HepG2 (cell line): ENCODE results near the gene GRK5. TPM values are rescaled to one million over a fixed set of nuclear protein-coding genes. Genes with fewer than 3 reads are reported as not detected.

Experiments
- ATAC-seq: fragments of 200-7000 bp; cut with Tn5 transposase; 3 replicates; pipeline ENCODE4 v1.9.1; 2020; ENCODE audit warnings: mild to moderate bottlenecking, moderate library complexity
- BruUV-seq: library from RNA; stranded (reverse); fragments of 400-500 nt; replicated peaks from 2 replicates; lab custom pipeline; 2021; lab: Mats Ljungman, UMichigan
- CTCF ChIA-PET: fragments of 300-600 bp; formaldehyde crosslinking; extraction: SDS; loops from one replicate; lab custom pipeline; 2021; ENCODE audit warnings: low total read pairs, inconsistent platforms, low intra/inter-chr PET ratio; lab: Yijun Ruan, JAX
- POLR2A ChIA-PET: fragments of 350-600 bp; sonication (Branson Sonifier 250); formaldehyde crosslinking; loops from one replicate; lab custom pipeline; 2020; ENCODE audit warnings: antibody characterized with exemption, inconsistent platforms; lab: Yijun Ruan, JAX
- DNase-seq: peaks from one replicate; pipeline ENCODE4 v3.0.0-alpha.2; 2015; ENCODE audit warnings: low spot score
- FAIRE-seq: peaks from 3 replicates; lab custom pipeline; 2011; peaks lifted over from hg19 to GRCh38; lab: Jason Lieb, UNC
- H2AFZ ChIP-seq: one replicate; pipeline ENCODE4 v1.6.1; 2011; ENCODE audit warnings: low read length, inconsistent platforms
- H3K27ac ChIP-seq: fragments of 300-600 bp; 3 replicates; pipeline ENCODE4 v1.8.0; 2011; ENCODE audit warnings: mixed run types, mild to moderate bottlenecking, mixed read lengths, low read length, inconsistent platforms; ENCODE audit not compliant: insufficient read depth; ENCODE audit errors: extremely low read length
- H3K27me3 ChIP-seq, 2 experiments: fragments of 200-600 bp in 1 of 2; 2 replicates in 1 of 2; 3 replicates in 1 of 2; pipeline versions ENCODE4 v1.6.0 to v1.8.0; 2011; ENCODE audit warnings: low read length in 2 of 2, mild to moderate bottlenecking in 2 of 2, moderate library complexity in 2 of 2, inconsistent platforms in 1 of 2; ENCODE audit not compliant: insufficient read depth in 2 of 2, control insufficient read depth in 1 of 2
- H3K36me3 ChIP-seq, 2 experiments: fragments of 200-600 bp in 1 of 2; replicated peaks in 1 of 2; 2 replicates in 1 of 2; 3 replicates in 1 of 2; pipeline versions ENCODE4 v1.5.1 to v1.8.0; 2011; ENCODE audit warnings: low read length in 2 of 2, inconsistent platforms in 1 of 2; ENCODE audit not compliant: insufficient read depth in 2 of 2, control insufficient read depth in 1 of 2
- H3K4me1 ChIP-seq: 2 replicates; pipeline ENCODE4 v1.5.1; 2012; ENCODE audit warnings: low read length, inconsistent platforms; ENCODE audit not compliant: insufficient read depth
- H3K4me2 ChIP-seq: 2 replicates; pipeline ENCODE4 v1.6.0; 2011; ENCODE audit warnings: low read depth, low read length, inconsistent platforms
- H3K4me3 ChIP-seq, 3 experiments: fragments of 200-600 bp in 1 of 3; sonication (generic), shearing (Covaris generic) in 1 of 3; replicated peaks in 1 of 3; 2 replicates each; pipeline ENCODE4 v1.5.1; 2011 to 2016; ENCODE audit warnings: low read length in 3 of 3, inconsistent platforms in 2 of 3, low read depth in 2 of 3, mild to moderate bottlenecking in 2 of 3, control low read depth in 1 of 3, mixed read lengths in 1 of 3; ENCODE audit not compliant: insufficient read depth in 1 of 3
- H3K79me2 ChIP-seq: one replicate; pipeline ENCODE4 v1.6.1; 2011; ENCODE audit warnings: low read length, inconsistent platforms; ENCODE audit not compliant: insufficient read depth
- H3K9ac ChIP-seq: 2 replicates; pipeline ENCODE4 v1.6.0; 2011; ENCODE audit warnings: mild to moderate bottlenecking, low read depth, low read length, inconsistent platforms; ENCODE audit not compliant: insufficient read depth
- H3K9me3 ChIP-seq: 2 replicates; pipeline ENCODE4 v1.5.1; 2012; ENCODE audit warnings: mild to moderate bottlenecking, low read length
- H4K20me1 ChIP-seq: 2 replicates; pipeline ENCODE4 v1.6.0; 2011; ENCODE audit warnings: inconsistent platforms, mild to moderate bottlenecking, low read length, moderate library complexity; ENCODE audit not compliant: insufficient read depth
- MED8 ChIP-seq: sonication (generic); formaldehyde crosslinking; IDR thresholded peaks from 2 replicates; pipeline ENCODE4 v1.8.1; 2023; ENCODE audit warnings: mild to moderate bottlenecking, missing genetic modification reagents; ENCODE audit not compliant: insufficient replicate concordance
- SRF ChIP-seq: IDR thresholded peaks from 2 replicates; pipeline ENCODE4 v1.6.1; 2011; ENCODE audit warnings: mild to moderate bottlenecking, low read depth, low read length, moderate library complexity
- XRCC5 ChIP-seq: fragments of 200-400 bp; formaldehyde crosslinking; optimal IDR thresholded peaks from 2 replicates; pipeline ENCODE3; 2017; ENCODE audit warnings: mild to moderate bottlenecking, low read length
- WGBS: methylation state at CpG from one replicate; pipeline ENCODE4 v1.1.6; 2017; ENCODE audit warnings: low lambda C conversion rate; 5-methylcytosine and 5-hydroxymethylcytosine counted together
- in situ Hi-C: cut with HindIII; loops from 2 replicates; pipeline ENCODE4 v1.10.0; 2017; ENCODE audit warnings: low pct_unique_long_range_greater_than_20kb; ENCODE audit not compliant: extremely low pct_ligation_motif_present
- intact Hi-C: fragments of 100-400 bp; cut with micrococcal nuclease; formaldehyde crosslinking; loops from one replicate; pipeline ENCODE4 v1.10.0; 2022; ENCODE audit not compliant: unreplicated experiment
- polyA plus RNA-seq, 8 experiments: library from polyadenylated mRNA; depleted of rRNA in 3 of 8; stranded (reverse) in 7 of 8; unstranded in 1 of 8; fragments of >200 nt; fragmentation: Illumina TruSeq in 4 of 8; extraction: Trizol in 4 of 8; gene quantifications; 2 replicates each; pipeline versions ENCODE4 v1.2.1 to v1.2.3, GENCODE V29; 2011 to 2016; ENCODE audit warnings: low read depth in 4 of 8, missing spikeins in 1 of 8, mixed read lengths in 1 of 8; ENCODE audit not compliant: insufficient read depth in 1 of 8
- total RNA-seq, 5 experiments: library from RNA; depleted of rRNA; stranded (reverse); fragments of >200 nt; fragmentation: Illumina TruSeq; extraction: Trizol; gene quantifications; 2 replicates each; pipeline ENCODE4 v1.2.3, GENCODE V29; 2016; ENCODE audit warnings: low read depth in 1 of 5
- TF ChIP-seq, protein P1 (sequence below): sonication (generic); formaldehyde crosslinking; IDR thresholded peaks from 2 replicates; pipeline ENCODE4 v1.5.0; 2020; ENCODE audit warnings: missing genetic modification reagents
- TF ChIP-seq, protein P2 (sequence below), 2 experiments: fragments of 450-650 bp in 1 of 2; sonication (generic) in 1 of 2; formaldehyde crosslinking in 1 of 2; IDR thresholded peaks; 2 replicates each; pipeline versions ENCODE4 v1.6.1 to v1.8.0; 2016 to 2022; ENCODE audit warnings: antibody characterized with exemption in 1 of 2, mild to moderate bottlenecking in 1 of 2, missing genetic modification reagents in 1 of 2
- TF ChIP-seq, protein P3 (sequence below): sonication (generic); formaldehyde crosslinking; IDR thresholded peaks from 2 replicates; pipeline ENCODE4 v1.5.1; 2020; ENCODE audit warnings: mild to moderate bottlenecking, missing genetic modification reagents, moderate library complexity

The GRK5 gene
- total and polyA plus RNA-seq, 2 of the 13 experiments (the other 11 are each of a cell fraction or from before 2014, with no cell fraction given) = 10.4 to 12.6 TPM

DNA sequence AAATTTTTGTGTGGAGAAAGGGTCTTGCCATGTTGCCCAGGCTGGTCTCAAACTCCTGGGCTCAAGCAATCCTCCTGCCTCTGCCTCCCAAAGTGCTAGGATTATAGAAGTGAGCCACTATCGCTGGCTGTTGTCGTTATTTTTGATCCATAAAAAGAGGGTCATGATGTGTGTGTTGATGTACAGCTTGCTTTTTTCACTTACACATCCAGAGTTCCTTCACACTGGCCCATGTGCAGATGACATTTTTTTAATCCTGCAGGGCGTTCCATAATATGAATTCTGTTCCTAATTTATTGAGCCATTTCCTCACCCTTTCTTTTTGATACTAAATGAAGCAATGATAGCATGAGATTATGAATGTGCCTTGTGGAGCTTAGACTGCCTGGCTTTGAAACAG, 40.8 kb downstream of the GRK5 start:
- Histone ChIP-seq H3K27ac (no peak overlapping the region), H3K4me2 (no peak overlapping the region), H3K4me1 (peaks cover 66% of the 10 kb centered on the region), H3K27me3 (no peaks in the 10 kb centered on the region), H3K9me3 (no peaks in the 10 kb centered on the region), H4K20me1 (no peaks in the 10 kb centered on the region), H3K36me3 (no peaks in the 10 kb centered on the region), H3K9ac (no peak overlapping the region), H3K79me2 (peaks cover 10% of the 10 kb centered on the region), H3K4me3 (no peak overlapping the region), H2AFZ (no peak overlapping the region)
- DNase-seq = no peak
- ChIA-PET POLR2A (no interaction called here), CTCF (no interaction called here)
- WGBS = 97% methylated on average over 3 of the region's 3 CpGs
- TF ChIP-seq, protein P1, sequence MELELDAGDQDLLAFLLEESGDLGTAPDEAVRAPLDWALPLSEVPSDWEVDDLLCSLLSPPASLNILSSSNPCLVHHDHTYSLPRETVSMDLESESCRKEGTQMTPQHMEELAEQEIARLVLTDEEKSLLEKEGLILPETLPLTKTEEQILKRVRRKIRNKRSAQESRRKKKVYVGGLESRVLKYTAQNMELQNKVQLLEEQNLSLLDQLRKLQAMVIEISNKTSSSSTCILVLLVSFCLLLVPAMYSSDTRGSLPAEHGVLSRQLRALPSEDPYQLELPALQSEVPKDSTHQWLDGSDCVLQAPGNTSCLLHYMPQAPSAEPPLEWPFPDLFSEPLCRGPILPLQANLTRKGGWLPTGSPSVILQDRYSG (CRISPR knock-in tag) = no peak
- TF ChIP-seq SRF (no peak), XRCC5 (no peak), MED8 (CRISPR knock-in tag) (no peak)
- TF ChIP-seq, protein P2, sequence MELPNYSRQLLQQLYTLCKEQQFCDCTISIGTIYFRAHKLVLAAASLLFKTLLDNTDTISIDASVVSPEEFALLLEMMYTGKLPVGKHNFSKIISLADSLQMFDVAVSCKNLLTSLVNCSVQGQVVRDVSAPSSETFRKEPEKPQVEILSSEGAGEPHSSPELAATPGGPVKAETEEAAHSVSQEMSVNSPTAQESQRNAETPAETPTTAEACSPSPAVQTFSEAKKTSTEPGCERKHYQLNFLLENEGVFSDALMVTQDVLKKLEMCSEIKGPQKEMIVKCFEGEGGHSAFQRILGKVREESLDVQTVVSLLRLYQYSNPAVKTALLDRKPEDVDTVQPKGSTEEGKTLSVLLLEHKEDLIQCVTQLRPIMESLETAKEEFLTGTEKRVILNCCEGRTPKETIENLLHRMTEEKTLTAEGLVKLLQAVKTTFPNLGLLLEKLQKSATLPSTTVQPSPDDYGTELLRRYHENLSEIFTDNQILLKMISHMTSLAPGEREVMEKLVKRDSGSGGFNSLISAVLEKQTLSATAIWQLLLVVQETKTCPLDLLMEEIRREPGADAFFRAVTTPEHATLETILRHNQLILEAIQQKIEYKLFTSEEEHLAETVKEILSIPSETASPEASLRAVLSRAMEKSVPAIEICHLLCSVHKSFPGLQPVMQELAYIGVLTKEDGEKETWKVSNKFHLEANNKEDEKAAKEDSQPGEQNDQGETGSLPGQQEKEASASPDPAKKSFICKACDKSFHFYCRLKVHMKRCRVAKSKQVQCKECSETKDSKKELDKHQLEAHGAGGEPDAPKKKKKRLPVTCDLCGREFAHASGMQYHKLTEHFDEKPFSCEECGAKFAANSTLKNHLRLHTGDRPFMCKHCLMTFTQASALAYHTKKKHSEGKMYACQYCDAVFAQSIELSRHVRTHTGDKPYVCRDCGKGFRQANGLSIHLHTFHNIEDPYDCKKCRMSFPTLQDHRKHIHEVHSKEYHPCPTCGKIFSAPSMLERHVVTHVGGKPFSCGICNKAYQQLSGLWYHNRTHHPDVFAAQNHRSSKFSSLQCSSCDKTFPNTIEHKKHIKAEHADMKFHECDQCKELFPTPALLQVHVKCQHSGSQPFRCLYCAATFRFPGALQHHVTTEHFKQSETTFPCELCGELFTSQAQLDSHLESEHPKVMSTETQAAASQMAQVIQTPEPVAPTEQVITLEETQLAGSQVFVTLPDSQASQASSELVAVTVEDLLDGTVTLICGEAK (IDR thresholded peaks at IDR 0.05) = no peak
- TF ChIP-seq, protein P2 (CRISPR knock-in tag; IDR thresholded peaks at IDR 0.05) = no peak
- TF ChIP-seq, protein P3, sequence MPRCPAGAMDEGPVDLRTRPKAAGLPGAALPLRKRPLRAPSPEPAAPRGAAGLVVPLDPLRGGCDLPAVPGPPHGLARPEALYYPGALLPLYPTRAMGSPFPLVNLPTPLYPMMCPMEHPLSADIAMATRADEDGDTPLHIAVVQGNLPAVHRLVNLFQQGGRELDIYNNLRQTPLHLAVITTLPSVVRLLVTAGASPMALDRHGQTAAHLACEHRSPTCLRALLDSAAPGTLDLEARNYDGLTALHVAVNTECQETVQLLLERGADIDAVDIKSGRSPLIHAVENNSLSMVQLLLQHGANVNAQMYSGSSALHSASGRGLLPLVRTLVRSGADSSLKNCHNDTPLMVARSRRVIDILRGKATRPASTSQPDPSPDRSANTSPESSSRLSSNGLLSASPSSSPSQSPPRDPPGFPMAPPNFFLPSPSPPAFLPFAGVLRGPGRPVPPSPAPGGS (CRISPR knock-in tag) = no peak
- in situ Hi-C loops = no loop called here
- no TSS peak for BruUV-seq
- no peak for ATAC-seq
- intact Hi-C loops = no loop called here
- FAIRE-seq = no peak
